Central memory CD4-positive, alpha-beta T cell (primary cell): ENCODE results near the gene TPRA1.
"Not testable (repeated sequence)": the region's sequence is repeated elsewhere in the genome, so short reads cannot be mapped to it uniquely, and the experiment has no call there.

Experiments
- DNase-seq: peaks from one replicate; pipeline ENCODE4 v3.0.0; 2022

TPRA1 gene

GRCh38 chr3:127535106-127535785, 55.3 kb downstream of the TPRA1 start:
- DNase-seq = no peak

DNA sequence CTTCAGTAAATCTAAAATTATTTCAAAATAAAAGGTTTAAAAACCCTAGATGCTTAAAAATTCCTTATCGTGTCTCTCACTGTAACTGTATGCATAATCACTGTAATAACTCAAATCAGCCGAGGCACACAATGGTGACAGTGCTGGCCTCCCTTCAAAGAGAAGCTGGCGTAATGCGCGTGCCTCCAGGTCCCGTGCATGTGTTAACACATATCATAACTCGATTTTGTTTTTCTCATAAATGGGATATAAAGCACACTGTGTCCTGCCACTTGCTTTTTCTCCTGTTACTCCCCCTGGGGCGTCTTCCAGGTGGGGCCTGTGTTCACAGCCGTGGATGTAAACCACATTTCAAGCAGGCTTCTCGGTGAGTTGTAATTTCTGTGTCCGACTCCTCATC, 56.0 kb downstream of the TPRA1 start:
- no peak for DNase-seq

DNA sequence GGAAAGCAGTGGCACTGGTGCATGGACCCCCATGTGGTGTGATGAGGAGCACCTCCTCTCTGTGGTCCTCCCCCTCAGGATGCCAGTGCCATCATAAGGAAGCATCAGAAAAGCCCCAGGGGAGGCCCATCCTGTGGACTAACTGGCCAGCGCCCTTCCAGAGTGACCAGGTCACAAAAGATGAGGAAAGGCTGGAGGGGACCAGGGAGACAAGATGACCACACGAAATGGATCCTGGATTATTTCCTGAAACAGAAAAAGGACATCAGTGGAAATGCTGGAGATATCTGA, 56.4 kb downstream of the TPRA1 start:
- no peak for DNase-seq

- no peak for DNase-seq
Measured at GRCh38 chr3:127532561-127533203, 57.9 kb downstream of the TPRA1 start.

DNA sequence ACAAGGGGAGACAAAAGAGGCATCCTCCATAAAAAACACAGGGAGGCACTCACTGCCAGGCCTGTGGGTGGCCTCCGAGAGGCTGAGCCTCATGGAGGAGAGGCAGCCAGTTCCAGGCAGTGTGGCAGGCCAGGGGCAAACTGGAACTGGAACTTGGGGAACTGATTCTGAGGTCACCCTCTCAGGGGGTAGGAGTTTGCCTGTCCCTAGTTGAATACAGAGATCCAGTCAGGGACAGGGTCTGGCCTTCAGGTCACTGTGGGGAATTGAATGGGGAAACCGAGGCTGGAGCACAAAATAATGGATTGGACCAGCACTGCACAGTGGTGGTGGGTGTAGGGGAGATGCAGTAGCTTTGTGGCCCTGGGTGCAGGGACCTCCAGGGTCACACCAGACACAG, 58.7 kb downstream of the TPRA1 start:
- DNase-seq = no peak

DNA sequence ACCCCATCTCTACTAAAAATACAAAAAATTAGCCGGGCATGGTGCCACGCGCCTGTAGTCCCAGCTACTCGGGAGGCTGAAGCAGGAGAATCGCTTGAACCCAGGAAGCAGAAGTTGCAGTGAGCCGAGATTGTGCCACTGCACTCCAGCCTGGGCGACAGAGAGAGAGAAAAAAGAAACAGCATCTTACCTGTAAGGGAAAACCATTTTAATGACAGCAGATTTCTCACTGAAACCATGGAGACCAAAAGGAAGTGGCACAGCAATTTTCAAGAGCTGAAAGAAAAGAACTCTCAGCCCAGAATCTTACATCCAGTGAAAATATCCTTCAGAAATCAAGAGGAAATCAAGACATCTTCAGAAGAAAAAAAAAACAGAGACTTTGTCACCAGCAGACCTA, 59.7 kb downstream of the TPRA1 start:
- DNase-seq = not testable (repeated sequence)

DNA sequence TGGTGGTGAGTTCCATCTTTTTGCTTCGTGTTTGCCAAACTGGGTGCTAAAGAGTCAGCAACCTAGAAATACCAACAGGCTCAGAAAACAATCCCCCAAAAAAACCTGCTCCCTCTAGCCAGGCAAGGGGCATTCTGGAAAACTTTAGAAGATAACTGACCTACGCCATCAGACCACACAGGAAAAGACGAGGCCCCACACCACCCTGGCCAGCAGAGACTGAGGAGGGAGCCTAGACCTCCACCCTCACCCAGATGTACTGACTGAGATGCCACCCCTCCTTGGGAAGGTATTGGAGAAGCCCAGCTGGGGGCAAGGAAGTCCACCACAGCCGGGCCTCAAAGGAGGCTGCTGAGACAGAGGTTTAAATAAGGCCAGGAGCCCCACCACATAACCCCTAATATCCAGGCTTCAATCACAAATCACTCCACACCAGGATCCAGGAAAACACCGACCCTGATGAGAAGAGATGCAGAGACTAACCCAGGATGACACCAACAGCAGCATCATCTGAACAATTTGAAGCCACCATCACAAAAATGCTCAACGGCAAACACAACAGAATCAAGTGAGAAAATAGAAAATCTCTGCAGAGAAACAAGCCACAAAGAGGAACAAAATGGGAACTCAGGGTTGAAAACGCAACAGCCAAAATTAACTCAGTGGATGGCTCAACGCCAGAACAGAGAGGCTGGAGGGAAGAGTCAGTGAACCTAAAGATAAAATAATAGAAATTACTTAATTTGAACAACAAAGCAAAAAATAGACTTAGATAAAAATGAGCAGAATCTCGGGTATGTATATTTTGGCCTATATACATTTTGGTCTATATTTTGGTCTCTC, 61.0 kb downstream of the TPRA1 start:
- DNase-seq = no peak

DNA sequence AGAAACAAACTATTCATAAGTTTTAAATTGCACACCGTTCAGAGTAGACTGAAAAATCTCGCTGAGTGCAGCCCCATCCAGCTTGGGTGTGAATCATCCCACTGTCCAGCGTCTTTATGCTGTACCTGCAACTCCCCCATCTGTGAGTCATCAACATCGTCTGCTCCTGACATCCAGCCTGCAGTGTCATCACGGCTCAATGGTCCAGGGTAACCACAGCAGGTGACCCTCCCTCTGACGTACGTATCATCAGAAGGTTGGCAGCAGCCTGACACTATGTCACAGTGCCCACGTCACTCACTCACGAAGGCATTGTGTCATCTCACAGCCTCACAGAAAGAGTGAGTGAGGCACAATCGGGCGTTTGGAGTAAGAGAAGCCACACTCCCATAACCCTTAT, 65.2 kb downstream of the TPRA1 start:
- DNase-seq = no peak

DNA sequence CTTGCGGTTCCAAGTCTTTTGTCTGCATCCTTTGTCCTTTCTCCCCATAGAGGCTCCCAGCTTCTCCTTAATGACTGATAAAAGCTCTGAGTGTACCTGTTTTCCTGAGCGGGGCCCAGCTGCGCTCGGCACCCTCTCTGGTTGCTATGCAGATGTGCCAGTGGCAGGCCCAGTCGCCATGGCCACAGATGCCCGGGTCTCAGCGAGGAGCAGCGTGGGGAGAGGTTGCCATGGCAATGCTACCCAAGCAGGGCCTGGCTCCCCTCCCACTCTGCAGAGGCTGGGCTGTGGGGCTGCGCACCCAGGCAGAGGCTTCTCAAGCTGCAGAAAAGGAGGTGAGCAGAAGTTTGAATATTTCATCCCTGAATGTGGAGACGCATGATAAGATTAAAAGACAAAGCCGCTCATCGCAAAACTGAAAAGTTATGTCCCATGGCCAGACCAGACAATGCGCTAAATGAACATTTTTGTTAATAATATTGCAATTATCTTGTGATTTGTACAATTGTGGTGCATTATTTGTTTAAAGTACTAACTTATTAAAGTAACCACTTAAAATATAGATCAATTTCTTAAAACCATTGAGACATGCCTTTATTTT, 66.1 kb downstream of the TPRA1 start:
- no peak for DNase-seq
